Parathyroid adenoma (tissue), 2 donors: ENCODE measurements around the gene AOAH.
"Not testable (repeated sequence)": the region's sequence is repeated elsewhere in the genome, so short reads cannot be mapped to it uniquely, and the experiment has no call there.

Experiments
- H2AFZ ChIP-seq: fragments of 300-600 bp; sonication (generic); one replicate; pipeline ENCODE4 v1.7.0; 2017; ENCODE audit warnings: antibody characterized with exemption, mild to moderate bottlenecking
- H3K27ac ChIP-seq: fragments of 300-600 bp; sonication (generic); one replicate; pipeline ENCODE4 v1.7.0; 2017
- H3K27me3 ChIP-seq: fragments of 300-600 bp; sonication (generic); one replicate; pipeline ENCODE4 v1.7.0; 2017; ENCODE audit warnings: low read length; ENCODE audit not compliant: control insufficient read depth, insufficient read depth
- H3K36me3 ChIP-seq: fragments of 300-600 bp; sonication (generic); one replicate; pipeline ENCODE4 v1.7.0; 2017; ENCODE audit warnings: low read length; ENCODE audit not compliant: control insufficient read depth, insufficient read depth
- H3K4me1 ChIP-seq: fragments of 300-600 bp; sonication (generic); one replicate; pipeline ENCODE4 v1.7.0; 2017; ENCODE audit warnings: control low read depth
- H3K4me2 ChIP-seq: fragments of 300-600 bp; sonication (generic); one replicate; pipeline ENCODE4 v1.7.0; 2017; ENCODE audit warnings: low read length
- H3K4me3 ChIP-seq: fragments of 300-600 bp; sonication (generic); one replicate; pipeline ENCODE4 v1.7.0; 2017; ENCODE audit warnings: low read depth, low read length
- H3K79me2 ChIP-seq: fragments of 300-600 bp; sonication (generic); one replicate; pipeline ENCODE4 v1.7.0; 2017; ENCODE audit warnings: control low read depth
- H3K9ac ChIP-seq: fragments of 300-600 bp; sonication (generic); one replicate; pipeline ENCODE4 v1.7.0; 2017; ENCODE audit warnings: mild to moderate bottlenecking
- H3K9me3 ChIP-seq: fragments of 300-600 bp; sonication (generic); one replicate; pipeline ENCODE4 v1.7.0; 2017; ENCODE audit warnings: low read length; ENCODE audit not compliant: control insufficient read depth
- CTCF ChIP-seq: fragments of 300-600 bp; sonication (generic); IDR thresholded peaks from one replicate; pipeline ENCODE4 v1.7.0; 2017; ENCODE audit warnings: antibody characterized with exemption, mild to moderate bottlenecking
- donor health status: primary hyperparathyroidism.

Gene AOAH

GRCh38 chr7:36708767-36709166 is 15.5 kb downstream of the AOAH start:
- no peak overlapping the region for H2AFZ ChIP-seq
- H3K9me3 ChIP-seq, result peaks cover 6% of the 10 kb centered on the region
- no peak overlapping the region for H3K4me3 ChIP-seq
- no peak overlapping the region for H3K9ac ChIP-seq
- no peaks in the 10 kb centered on the region for H3K36me3 ChIP-seq
- no peak for TF ChIP-seq CTCF
- no peak overlapping the region for H3K4me2 ChIP-seq
- H3K4me1 ChIP-seq, result no peaks in the 10 kb centered on the region
- H3K27ac ChIP-seq, result no peak overlapping the region
- H3K27me3 ChIP-seq, result no peaks in the 10 kb centered on the region
- H3K79me2 ChIP-seq, result no peaks in the 10 kb centered on the region

GRCh38 chr7:36707898-36708297 is 16.4 kb downstream of the AOAH start:
- no peaks in the 10 kb centered on the region for H3K4me1 ChIP-seq
- no peaks in the 10 kb centered on the region for H3K27me3 ChIP-seq
- H3K4me3 ChIP-seq, result no peak overlapping the region
- H3K4me2 ChIP-seq, result no peak overlapping the region
- H3K9ac ChIP-seq, result no peak overlapping the region
- no peaks in the 10 kb centered on the region for H3K36me3 ChIP-seq
- peaks cover 6% of the 10 kb centered on the region for H3K9me3 ChIP-seq
- H3K27ac ChIP-seq, result no peak overlapping the region
- H3K79me2 ChIP-seq, result no peaks in the 10 kb centered on the region
- TF ChIP-seq CTCF, result no peak
- H2AFZ ChIP-seq, result no peak overlapping the region

- no peaks in the 10 kb centered on the region for H3K79me2 ChIP-seq
- H3K9ac ChIP-seq, result no peak overlapping the region
- H3K4me3 ChIP-seq, result no peak overlapping the region
- no peaks in the 10 kb centered on the region for H3K27me3 ChIP-seq
- peaks cover 6% of the 10 kb centered on the region for H3K9me3 ChIP-seq
- no peaks in the 10 kb centered on the region for H3K36me3 ChIP-seq
- TF ChIP-seq CTCF, result no peak
- H3K4me2 ChIP-seq, result no peak overlapping the region
- no peak overlapping the region for H3K27ac ChIP-seq
- H2AFZ ChIP-seq, result no peak overlapping the region
- no peaks in the 10 kb centered on the region for H3K4me1 ChIP-seq
Measured at GRCh38 chr7:36707465-36707864, 16.8 kb downstream of the AOAH start.

DNA sequence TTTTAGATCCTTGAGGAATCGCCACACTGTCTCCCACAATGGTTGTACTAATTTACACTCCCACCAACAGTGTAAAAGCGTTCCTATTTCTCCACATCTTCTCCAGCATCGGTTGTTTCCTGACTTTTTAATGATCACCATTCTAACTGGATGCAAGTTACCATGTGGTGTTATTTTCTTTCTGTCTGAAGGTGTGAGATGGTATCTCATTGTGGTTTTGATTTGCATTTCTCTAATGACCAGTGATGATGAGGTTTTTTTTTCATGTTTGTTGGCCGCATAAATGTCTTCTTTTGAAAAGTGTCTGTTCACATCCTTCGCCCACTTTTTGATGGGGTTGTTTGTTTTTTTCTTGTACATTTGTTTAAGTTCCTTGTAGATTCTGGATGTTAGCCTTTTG is 20.4 kb downstream of the AOAH start:
- H3K4me1 ChIP-seq, H2AFZ ChIP-seq, H3K4me2 ChIP-seq, H3K36me3 ChIP-seq, H3K27ac ChIP-seq, H3K4me3 ChIP-seq, H3K9ac ChIP-seq, H3K9me3 ChIP-seq, H3K79me2 ChIP-seq, H3K27me3 ChIP-seq: not testable (repeated sequence)

GRCh38 chr7:36692456-36692855 is 31.8 kb downstream of the AOAH start:
- Histone ChIP-seq H3K27me3 (no peaks in the 10 kb centered on the region), H3K4me1 (no peaks in the 10 kb centered on the region), H3K9me3 (no peaks in the 10 kb centered on the region), H3K4me3 (no peak overlapping the region), H3K9ac (no peak overlapping the region), H3K27ac (no peak overlapping the region), H3K79me2 (no peaks in the 10 kb centered on the region), H3K4me2 (no peak overlapping the region), H3K36me3 (no peaks in the 10 kb centered on the region), H2AFZ (no peak overlapping the region)
- TF ChIP-seq CTCF, result no peak
